Smooth muscle cell (in vitro differentiated cells): ENCODE data around the gene COL24A1. TPM values are rescaled to one million over a fixed set of nuclear protein-coding genes. Genes with fewer than 3 reads are reported as not detected.

Source experiments
- DNase-seq: peaks from one replicate; lab custom pipeline; 2025; ENCODE audit not compliant: unreplicated experiment; lab: John Stamatoyannopoulos, UW
- H2AFZ ChIP-seq: fragments of 200-600 bp; sonication (generic); 2 replicates; pipeline ENCODE4 v1.6.0; 2016; ENCODE audit warnings: antibody characterized with exemption, low read depth, mild to moderate bottlenecking
- H3F3A ChIP-seq: fragments of 200-600 bp; sonication (generic); 2 replicates; pipeline ENCODE4 v1.6.0; 2017; ENCODE audit warnings: antibody characterized with exemption, low read depth
- H3K27ac ChIP-seq: fragments of 200-600 bp; sonication (generic); 2 replicates; pipeline ENCODE4 v1.5.1; 2016; ENCODE audit warnings: low read depth, mild to moderate bottlenecking
- H3K27me3 ChIP-seq: fragments of 200-600 bp; sonication (generic); 2 replicates; pipeline ENCODE4 v1.6.1; 2016; ENCODE audit warnings: low read depth, mild to moderate bottlenecking
- H3K36me3 ChIP-seq: fragments of 200-600 bp; sonication (generic); 2 replicates; pipeline ENCODE4 v1.5.1; 2016; ENCODE audit warnings: low read depth
- H3K4me1 ChIP-seq: fragments of 200-600 bp; sonication (generic); 2 replicates; pipeline ENCODE4 v1.5.1; 2016; ENCODE audit warnings: low read depth
- H3K4me2 ChIP-seq: fragments of 200-600 bp; sonication (generic); 2 replicates; pipeline ENCODE4 v1.6.0; 2016; ENCODE audit warnings: mild to moderate bottlenecking
- H3K4me3 ChIP-seq: fragments of 200-600 bp; sonication (generic); 2 replicates; pipeline ENCODE4 v1.5.1; 2016; ENCODE audit warnings: mild to moderate bottlenecking
- H3K79me2 ChIP-seq: fragments of 200-600 bp; sonication (generic); 2 replicates; pipeline ENCODE4 v1.6.0; 2016; ENCODE audit warnings: low read depth, mild to moderate bottlenecking
- H3K9ac ChIP-seq: fragments of 200-600 bp; sonication (generic); 2 replicates; pipeline ENCODE4 v1.6.0; 2016; ENCODE audit warnings: low read depth
- H3K9me3 ChIP-seq: fragments of 200-600 bp; sonication (generic); replicated peaks from 2 replicates; pipeline ENCODE4 v1.5.1; 2016; ENCODE audit warnings: low read depth
- H4K20me1 ChIP-seq: fragments of 200-600 bp; sonication (generic); 2 replicates; pipeline ENCODE4 v1.6.0; 2016; ENCODE audit warnings: low read depth
- CTCF ChIP-seq: fragments of 200-600 bp; sonication (generic); IDR thresholded peaks from 2 replicates; pipeline ENCODE4 v1.5.1; 2017; ENCODE audit warnings: borderline replicate concordance, mild to moderate bottlenecking, antibody characterized with exemption; ENCODE audit not compliant: insufficient read depth, poor library complexity, severe bottlenecking
- WGBS: methylation state at CpG from one replicate; pipeline ENCODE4 v1.1.7; 2016; ENCODE audit warnings: low lambda C conversion rate; 5-methylcytosine and 5-hydroxymethylcytosine counted together
- polyA plus RNA-seq: library from polyadenylated mRNA; unstranded; fragments of >200 nt; fragmentation: Nextera tagmentation; extraction: Ambion mirVana; gene quantifications from 2 replicates; pipeline ENCODE4 v1.2.1, GENCODE V29; 2016
- total RNA-seq: library from RNA; depleted of rRNA; stranded (reverse); fragments of >200 nt; gene quantifications from 2 replicates; pipeline ENCODE4 v1.2.3, GENCODE V29; 2014

COL24A1 gene
- total and polyA plus RNA-seq, 2 experiments from 2014 or later: 1.5 to 3.2 TPM

- 65% methylated on average over 1 of the region's 1 CpG for WGBS
- Histone ChIP-seq H3K36me3 (no peaks in the 10 kb centered on the region), H3K27me3 (peaks cover 3% of the 10 kb centered on the region), H3K4me3 (no peak overlapping the region), H3K4me2 (no peak overlapping the region), H3K4me1 (no peaks in the 10 kb centered on the region), H3K79me2 (no peaks in the 10 kb centered on the region), H3K27ac (no peak overlapping the region), H4K20me1 (no peaks in the 10 kb centered on the region), H3K9me3 (no peaks in the 10 kb centered on the region), H2AFZ (no peak overlapping the region), H3F3A (no peaks in the 10 kb centered on the region), H3K9ac (no peak overlapping the region)
- TF ChIP-seq CTCF: peak; percentile 19
- DNase-seq: no peak
These were observed 13.1 kb upstream of the COL24A1 start for GRCh38 chr1:86169625-86170024.

GRCh38 chr1:86159800-86160199 lies 3.2 kb upstream of the COL24A1 start:
- TF ChIP-seq CTCF: no peak
- H3F3A ChIP-seq: peaks cover 5% of the 10 kb centered on the region
- H3K27ac ChIP-seq: no peak overlapping the region
- H4K20me1 ChIP-seq: no peaks in the 10 kb centered on the region
- no peak overlapping the region for H2AFZ ChIP-seq
- H3K9ac ChIP-seq: no peak overlapping the region
- H3K4me2 ChIP-seq: no peak overlapping the region
- H3K79me2 ChIP-seq: no peaks in the 10 kb centered on the region
- no peak for DNase-seq
- H3K9me3 ChIP-seq: no peaks in the 10 kb centered on the region
- H3K4me1 ChIP-seq: peaks cover 18% of the 10 kb centered on the region
- H3K36me3 ChIP-seq: no peaks in the 10 kb centered on the region
- 91% methylated on average over 3 of the region's 3 CpGs for WGBS
- H3K27me3 ChIP-seq: peaks cover 11% of the 10 kb centered on the region
- no peak overlapping the region for H3K4me3 ChIP-seq

- peak overlapping the region; percentile 0 for H3K9ac ChIP-seq
- peak overlapping the region; percentile 19 for H3K27ac ChIP-seq
These were observed 586 bp downstream of the COL24A1 start for GRCh38 chr1:86155807-86156565.

More at GRCh38 chr1:86155807-86156565, 586 bp downstream of the COL24A1 start:
- H4K20me1 ChIP-seq: no peaks in the 10 kb centered on the region
- H3K4me1 ChIP-seq: peaks cover 24% of the 10 kb centered on the region
- peak overlapping the region; percentile 93 for H3K4me2 ChIP-seq
- peaks cover 1% of the 10 kb centered on the region for H3K27me3 ChIP-seq
- DNase-seq: peak; percentile 21
- H2AFZ ChIP-seq: peak overlapping the region; percentile 38
- H3F3A ChIP-seq: peaks cover 10% of the 10 kb centered on the region
- H3K36me3 ChIP-seq: no peaks in the 10 kb centered on the region
- no peak for TF ChIP-seq CTCF
- 1% methylated on average over 39 of the region's 40 CpGs for WGBS
- H3K79me2 ChIP-seq: no peaks in the 10 kb centered on the region
- H3K4me3 ChIP-seq: peak overlapping the region; percentile 41
- H3K9me3 ChIP-seq: no peaks in the 10 kb centered on the region
